Measurements from ENCODE around the gene PMFBP1.

The PMFBP1 gene

DNA sequence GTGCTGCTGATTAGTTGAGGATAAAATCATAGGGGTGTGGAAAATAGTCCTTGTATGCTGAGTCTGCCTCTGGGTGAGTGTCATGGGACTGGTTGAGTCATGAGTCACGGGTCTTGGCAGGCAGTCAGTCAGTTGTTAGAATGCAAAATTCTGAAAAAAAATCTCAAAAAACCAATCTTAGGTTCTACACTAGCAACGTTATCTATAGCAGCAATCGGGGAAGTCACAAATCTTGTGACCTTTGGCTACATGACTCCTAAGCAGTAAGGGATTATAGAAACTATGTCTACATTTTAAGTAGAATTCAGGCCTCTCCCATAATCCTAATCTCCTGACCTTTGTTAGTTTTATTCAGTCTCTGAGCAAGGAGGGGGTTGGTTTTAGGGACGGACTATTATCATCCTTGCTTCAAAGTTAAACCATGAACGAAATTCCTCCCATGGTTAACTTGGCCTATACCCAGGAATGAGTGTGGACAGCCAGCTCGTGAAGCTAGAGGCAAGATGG is 18.0 kb upstream of the PMFBP1 start:
- Histone ChIP-seq H3K27ac (ENCODE audit: low read length) (no peak overlapping the region), H3K4me3 (ENCODE audit: low read length) (no peak overlapping the region), H3K9me3 (ENCODE audit: control insufficient read depth, insufficient read depth, low read length) (no peaks in the 10 kb centered on the region), H3K36me3 (ENCODE audit: control insufficient read depth, insufficient read depth, low read length) (no peaks in the 10 kb centered on the region), H3K4me1 (ENCODE audit: control insufficient read depth, insufficient read depth, low read length) (no peaks in the 10 kb centered on the region), H3K27me3 (ENCODE audit: control insufficient read depth, insufficient read depth, low read length) (no peaks in the 10 kb centered on the region)
- DNase-seq (ENCODE audit: low read depth, low spot score): no peak
- WGBS (ENCODE audit: insufficient coverage, insufficient read length): no CpG with 5 or more reads among the region's 6 CpGs

DNA sequence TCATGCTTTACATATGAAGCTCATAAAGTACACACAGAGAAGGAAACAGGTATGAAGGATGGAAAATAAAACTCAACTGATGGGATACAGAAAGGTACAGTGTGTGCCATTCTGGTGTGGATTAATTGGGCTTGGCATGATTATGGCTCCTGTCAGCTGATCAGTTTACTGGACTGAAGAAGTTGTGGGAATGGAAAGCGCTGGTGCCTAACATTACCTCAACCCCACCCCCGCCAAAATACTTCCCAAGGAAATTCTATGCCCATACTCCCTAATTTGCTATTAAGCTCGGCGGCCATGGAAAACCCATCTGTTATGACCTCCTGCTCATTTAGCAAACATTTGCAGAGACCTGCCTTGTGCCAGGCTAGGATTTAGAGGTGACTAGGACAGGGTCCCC is 16.6 kb upstream of the PMFBP1 start:
- H3K27me3 ChIP-seq (ENCODE audit: control insufficient read depth, insufficient read depth, low read length): no peaks in the 10 kb centered on the region
- no peaks in the 10 kb centered on the region for H3K36me3 ChIP-seq (ENCODE audit: control insufficient read depth, insufficient read depth, low read length)
- H3K4me3 ChIP-seq (ENCODE audit: low read length): no peak overlapping the region
- no peak for DNase-seq (ENCODE audit: low read depth, low spot score)
- WGBS (ENCODE audit: insufficient coverage, insufficient read length): no CpG with 5 or more reads among the region's 4 CpGs
- H3K27ac ChIP-seq (ENCODE audit: low read length): no peak overlapping the region
- H3K4me1 ChIP-seq (ENCODE audit: control insufficient read depth, insufficient read depth, low read length): no peaks in the 10 kb centered on the region
- H3K9me3 ChIP-seq (ENCODE audit: control insufficient read depth, insufficient read depth, low read length): no peaks in the 10 kb centered on the region

DNA sequence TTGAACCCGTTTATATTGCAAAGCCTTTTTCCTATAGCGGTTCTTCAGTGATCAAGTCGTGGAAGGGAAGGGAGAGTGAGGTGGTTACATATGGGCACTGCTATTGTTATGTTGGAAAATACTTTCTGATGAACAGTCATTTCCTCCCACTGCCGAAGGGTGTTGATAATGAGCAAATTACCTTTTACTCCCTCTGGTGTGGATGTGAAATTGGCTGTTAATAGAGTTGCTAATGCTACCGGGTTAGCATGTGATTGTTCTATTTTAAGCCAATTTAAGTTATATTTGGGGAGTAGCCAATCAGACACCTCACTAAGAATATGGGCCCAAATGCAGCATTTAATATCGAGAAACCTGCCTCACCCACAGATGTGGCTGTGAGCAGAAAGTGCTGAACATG is 15.6 kb upstream of the PMFBP1 start:
- Histone ChIP-seq H3K27ac (ENCODE audit: low read length) (no peak overlapping the region), H3K36me3 (ENCODE audit: control insufficient read depth, insufficient read depth, low read length) (no peaks in the 10 kb centered on the region), H3K9me3 (ENCODE audit: control insufficient read depth, insufficient read depth, low read length) (no peaks in the 10 kb centered on the region), H3K4me1 (ENCODE audit: control insufficient read depth, insufficient read depth, low read length) (no peaks in the 10 kb centered on the region), H3K27me3 (ENCODE audit: control insufficient read depth, insufficient read depth, low read length) (no peaks in the 10 kb centered on the region), H3K4me3 (ENCODE audit: low read length) (no peak overlapping the region)
- WGBS (ENCODE audit: insufficient coverage, insufficient read length): no CpG with 5 or more reads among the region's 6 CpGs
- DNase-seq (ENCODE audit: low read depth, low spot score): no peak

DNA sequence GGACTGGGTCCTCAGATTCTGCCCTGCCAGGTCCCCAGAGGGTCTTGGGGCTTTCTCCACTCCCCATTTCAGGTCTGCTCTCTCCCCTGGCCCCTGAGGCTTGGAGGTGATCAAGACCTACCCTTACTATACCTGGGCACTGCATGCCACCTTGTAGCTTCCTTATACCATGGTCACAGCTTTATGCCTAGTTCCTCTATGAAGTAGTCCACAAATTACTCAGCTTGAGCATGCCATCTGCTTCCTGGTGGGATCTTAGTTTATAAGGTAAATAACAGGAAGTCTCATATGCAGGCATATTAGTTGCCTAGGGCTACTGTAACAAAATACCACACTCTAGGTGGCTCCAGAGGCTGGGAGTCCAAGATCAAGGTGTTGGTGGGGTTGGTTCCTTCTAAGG is 11.0 kb upstream of the PMFBP1 start:
- no peak for DNase-seq (ENCODE audit: low read depth, low spot score)
- H3K27me3 ChIP-seq (ENCODE audit: control insufficient read depth, insufficient read depth, low read length): no peaks in the 10 kb centered on the region
- H3K4me3 ChIP-seq (ENCODE audit: low read length): no peak overlapping the region
- H3K36me3 ChIP-seq (ENCODE audit: control insufficient read depth, insufficient read depth, low read length): no peaks in the 10 kb centered on the region
- no peaks in the 10 kb centered on the region for H3K9me3 ChIP-seq (ENCODE audit: control insufficient read depth, insufficient read depth, low read length)
- no peaks in the 10 kb centered on the region for H3K4me1 ChIP-seq (ENCODE audit: control insufficient read depth, insufficient read depth, low read length)
- no peak overlapping the region for H3K27ac ChIP-seq (ENCODE audit: low read length)

DNA sequence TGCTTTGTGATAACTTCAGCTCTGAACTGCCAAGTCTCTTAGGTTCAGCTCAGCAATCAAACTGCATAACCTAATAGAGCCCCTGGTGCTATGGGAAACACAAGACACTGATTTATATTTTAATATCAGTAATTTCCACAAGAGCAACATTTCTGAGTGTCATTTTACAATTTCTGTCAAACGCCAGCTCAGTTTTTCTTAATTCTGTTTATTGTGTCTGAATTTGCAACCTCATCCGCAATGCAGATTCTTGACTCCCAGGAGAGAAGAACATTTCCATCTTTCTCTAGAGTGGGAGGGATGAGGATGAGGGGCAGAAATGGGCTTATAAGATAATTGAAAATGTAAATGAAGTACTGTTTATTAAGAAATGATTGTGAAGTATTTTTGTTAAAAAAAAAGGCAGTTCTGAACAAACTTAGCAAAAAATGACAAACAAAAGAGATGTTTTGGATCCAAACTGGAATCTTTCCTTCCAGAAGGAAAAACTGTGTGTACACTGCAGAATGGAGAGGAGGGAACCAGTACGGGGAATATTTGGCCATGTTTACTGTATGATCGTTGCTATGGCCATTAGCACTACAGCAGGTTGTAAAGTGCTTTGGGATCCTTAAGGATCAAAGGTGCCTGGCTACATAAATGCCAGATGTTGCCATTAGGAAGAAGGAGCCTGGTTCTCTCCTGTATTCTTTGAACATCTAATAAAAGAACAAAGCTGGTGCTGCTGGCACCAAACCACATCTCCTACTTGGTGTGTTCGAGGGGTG is 7.4 kb upstream of the PMFBP1 start:
- H3K4me1 ChIP-seq (ENCODE audit: control insufficient read depth, insufficient read depth, low read length): no peaks in the 10 kb centered on the region
- H3K36me3 ChIP-seq (ENCODE audit: control insufficient read depth, insufficient read depth, low read length): no peaks in the 10 kb centered on the region
- no CpG with 5 or more reads among the region's 5 CpGs for WGBS (ENCODE audit: insufficient coverage, insufficient read length)
- no peak for DNase-seq (ENCODE audit: low read depth, low spot score)
- no peak overlapping the region for H3K4me3 ChIP-seq (ENCODE audit: low read length)
- H3K9me3 ChIP-seq (ENCODE audit: control insufficient read depth, insufficient read depth, low read length): no peaks in the 10 kb centered on the region
- no peaks in the 10 kb centered on the region for H3K27me3 ChIP-seq (ENCODE audit: control insufficient read depth, insufficient read depth, low read length)
- no peak overlapping the region for H3K27ac ChIP-seq (ENCODE audit: low read length)

DNA sequence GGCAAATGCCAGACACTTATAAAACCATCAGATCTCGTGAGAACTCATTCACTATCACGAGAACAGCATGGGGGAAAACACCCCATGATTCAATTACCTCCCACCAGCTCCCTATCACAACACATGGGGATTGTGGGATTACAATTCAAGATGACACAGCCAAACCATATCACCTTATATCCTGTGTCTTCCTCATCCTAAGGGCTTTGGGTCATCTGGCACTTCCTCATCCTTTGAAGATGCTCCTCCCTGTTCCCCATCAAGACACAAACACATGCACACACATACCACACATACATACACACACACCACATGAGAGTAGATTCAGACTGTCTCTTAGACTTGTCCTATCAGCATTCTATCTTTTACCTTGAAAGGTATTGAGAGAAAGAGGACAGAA is 2.8 kb upstream of the PMFBP1 start:
- Histone ChIP-seq H3K9me3 (ENCODE audit: control insufficient read depth, insufficient read depth, low read length) (no peaks in the 10 kb centered on the region), H3K27me3 (ENCODE audit: control insufficient read depth, insufficient read depth, low read length) (no peaks in the 10 kb centered on the region), H3K36me3 (ENCODE audit: control insufficient read depth, insufficient read depth, low read length) (no peaks in the 10 kb centered on the region), H3K27ac (ENCODE audit: low read length) (no peak overlapping the region), H3K4me3 (ENCODE audit: low read length) (no peak overlapping the region), H3K4me1 (ENCODE audit: control insufficient read depth, insufficient read depth, low read length) (no peaks in the 10 kb centered on the region)
- no peak for DNase-seq (ENCODE audit: low read depth, low spot score)
- WGBS (ENCODE audit: insufficient coverage, insufficient read length): no CpG with 5 or more reads among the region's 2 CpGs

DNA sequence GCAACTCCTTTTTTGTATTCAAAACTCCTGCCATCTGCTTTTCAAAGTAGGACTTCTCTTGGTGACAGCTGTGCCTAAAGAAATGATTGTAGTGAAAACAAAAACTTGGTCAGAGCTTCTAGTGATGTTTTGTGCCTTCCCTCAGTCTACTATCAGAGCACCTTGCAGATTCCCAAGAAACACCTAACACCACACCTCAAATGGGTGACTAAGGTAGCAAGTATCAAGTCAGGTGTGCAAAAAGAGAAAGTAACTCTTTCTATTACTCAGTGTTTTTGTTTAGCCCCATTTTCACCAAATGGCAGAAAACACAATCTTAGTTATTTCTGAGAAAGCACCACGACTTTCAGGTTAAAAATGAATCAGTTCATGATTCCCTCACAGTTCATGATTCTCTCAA is 2.0 kb upstream of the PMFBP1 start:
- no peaks in the 10 kb centered on the region for H3K36me3 ChIP-seq (ENCODE audit: control insufficient read depth, insufficient read depth, low read length)
- WGBS (ENCODE audit: insufficient coverage, insufficient read length): no CpG with 5 or more reads among the region's 1 CpG
- no peaks in the 10 kb centered on the region for H3K9me3 ChIP-seq (ENCODE audit: control insufficient read depth, insufficient read depth, low read length)
- no peak overlapping the region for H3K27ac ChIP-seq (ENCODE audit: low read length)
- no peak for DNase-seq (ENCODE audit: low read depth, low spot score)
- no peak overlapping the region for H3K4me3 ChIP-seq (ENCODE audit: low read length)
- H3K27me3 ChIP-seq (ENCODE audit: control insufficient read depth, insufficient read depth, low read length): no peaks in the 10 kb centered on the region
- H3K4me1 ChIP-seq (ENCODE audit: control insufficient read depth, insufficient read depth, low read length): no peaks in the 10 kb centered on the region

DNA sequence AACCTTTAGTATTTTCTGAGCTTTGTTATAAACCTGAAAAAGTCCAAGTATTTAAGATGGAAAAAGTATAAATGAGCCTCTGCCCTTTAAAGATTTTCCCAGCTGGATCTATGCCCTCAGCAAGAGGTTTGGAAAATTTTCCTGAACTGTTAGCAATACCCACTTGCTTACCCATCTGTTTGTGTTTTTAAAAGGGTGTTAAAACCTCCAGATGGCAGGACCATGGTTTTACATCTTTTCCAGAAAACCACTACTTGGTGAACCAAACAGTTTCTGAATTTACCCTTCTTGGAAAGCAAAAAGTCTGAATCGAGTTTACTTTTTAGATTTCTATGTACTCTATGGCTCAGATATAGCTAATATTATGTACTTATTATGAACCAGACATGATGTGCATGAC is 719 bp downstream of the PMFBP1 start:
- Histone ChIP-seq H3K9me3 (ENCODE audit: control insufficient read depth, insufficient read depth, low read length) (no peaks in the 10 kb centered on the region), H3K27ac (ENCODE audit: low read length) (no peak overlapping the region), H3K4me3 (ENCODE audit: low read length) (no peak overlapping the region), H3K27me3 (ENCODE audit: control insufficient read depth, insufficient read depth, low read length) (no peaks in the 10 kb centered on the region), H3K4me1 (ENCODE audit: control insufficient read depth, insufficient read depth, low read length) (no peaks in the 10 kb centered on the region), H3K36me3 (ENCODE audit: control insufficient read depth, insufficient read depth, low read length) (no peaks in the 10 kb centered on the region)
- DNase-seq (ENCODE audit: low read depth, low spot score): no peak
- no CpG with 5 or more reads among the region's 1 CpG for WGBS (ENCODE audit: insufficient coverage, insufficient read length)

DNA sequence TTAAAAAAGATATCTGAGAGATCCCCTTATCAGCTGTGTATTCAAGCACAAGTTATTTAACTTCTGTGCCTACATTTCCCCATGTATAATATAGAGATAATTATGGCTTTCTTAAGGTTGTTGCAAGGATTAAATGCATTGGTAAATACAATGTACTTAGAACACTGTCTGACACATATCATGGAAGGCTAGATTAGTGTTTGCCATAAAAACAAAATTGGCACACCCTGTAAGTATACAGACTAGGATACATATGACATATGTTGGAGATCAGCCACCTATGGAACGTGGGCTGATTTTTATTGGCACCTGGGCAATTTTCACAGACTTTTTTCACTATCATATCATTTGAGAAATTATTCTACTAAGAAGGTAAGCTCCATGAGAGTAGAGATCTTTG is 2.2 kb downstream of the PMFBP1 start:
- no peaks in the 10 kb centered on the region for H3K36me3 ChIP-seq (ENCODE audit: control insufficient read depth, insufficient read depth, low read length)
- no peaks in the 10 kb centered on the region for H3K4me1 ChIP-seq (ENCODE audit: control insufficient read depth, insufficient read depth, low read length)
- H3K9me3 ChIP-seq (ENCODE audit: control insufficient read depth, insufficient read depth, low read length): no peaks in the 10 kb centered on the region
- WGBS (ENCODE audit: insufficient coverage, insufficient read length): no CpG with 5 or more reads among the region's 1 CpG
- no peak overlapping the region for H3K4me3 ChIP-seq (ENCODE audit: low read length)
- no peak overlapping the region for H3K27ac ChIP-seq (ENCODE audit: low read length)
- DNase-seq (ENCODE audit: low read depth, low spot score): no peak
- no peaks in the 10 kb centered on the region for H3K27me3 ChIP-seq (ENCODE audit: control insufficient read depth, insufficient read depth, low read length)

DNA sequence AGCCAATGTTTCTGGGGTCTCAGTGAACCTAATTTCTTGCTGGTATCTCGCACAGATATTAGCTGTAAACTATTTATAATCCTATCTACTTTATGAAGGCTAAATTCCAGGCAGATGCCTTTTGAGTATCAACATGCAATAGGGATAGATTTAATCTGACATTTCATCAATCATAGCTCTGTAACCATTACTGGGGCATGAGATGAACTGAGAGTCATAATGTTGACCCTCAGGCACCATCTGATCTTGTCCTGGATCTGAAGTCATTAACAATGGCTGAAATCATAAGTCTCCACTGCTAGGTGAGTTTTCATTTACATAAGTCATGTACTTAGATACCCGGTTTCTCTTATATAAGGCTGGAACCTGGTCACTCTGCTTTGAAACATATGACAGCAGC is 3.6 kb downstream of the PMFBP1 start:
- no peak overlapping the region for H3K27ac ChIP-seq (ENCODE audit: low read length)
- H3K4me1 ChIP-seq (ENCODE audit: control insufficient read depth, insufficient read depth, low read length): no peaks in the 10 kb centered on the region
- no peaks in the 10 kb centered on the region for H3K9me3 ChIP-seq (ENCODE audit: control insufficient read depth, insufficient read depth, low read length)
- H3K27me3 ChIP-seq (ENCODE audit: control insufficient read depth, insufficient read depth, low read length): no peaks in the 10 kb centered on the region
- no peak for DNase-seq (ENCODE audit: low read depth, low spot score)
- no CpG with 5 or more reads among the region's 2 CpGs for WGBS (ENCODE audit: insufficient coverage, insufficient read length)
- H3K36me3 ChIP-seq (ENCODE audit: control insufficient read depth, insufficient read depth, low read length): no peaks in the 10 kb centered on the region
- H3K4me3 ChIP-seq (ENCODE audit: low read length): no peak overlapping the region

DNA sequence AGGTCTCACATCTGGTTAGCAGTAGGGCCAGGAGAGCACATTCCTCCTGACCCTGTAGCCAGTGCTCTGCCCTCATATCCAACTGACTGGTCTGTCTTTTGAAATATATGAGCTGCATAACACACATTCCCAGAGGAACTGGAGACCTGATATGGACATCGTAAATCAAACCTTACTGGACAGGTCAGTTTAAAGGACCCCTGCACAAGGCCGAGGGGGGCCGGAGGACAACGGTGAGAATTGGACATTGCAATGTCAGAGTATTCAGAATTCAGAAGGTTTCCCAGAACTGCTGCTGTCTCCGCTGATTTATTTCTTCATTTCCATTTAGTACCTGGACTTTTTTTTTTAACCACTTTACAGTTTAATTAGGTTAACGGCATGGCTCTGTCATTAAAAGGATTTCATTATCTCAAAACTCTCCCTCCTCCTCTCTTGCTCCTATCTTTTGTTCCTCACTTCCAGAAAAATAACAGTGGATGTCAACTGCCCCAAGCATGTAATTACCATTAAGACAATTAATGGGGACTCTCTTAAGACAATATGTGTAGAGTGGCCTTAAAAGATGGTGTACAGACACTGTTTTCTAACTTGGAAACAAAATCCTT is 4.9 kb downstream of the PMFBP1 start:
- H3K9me3 ChIP-seq (ENCODE audit: control insufficient read depth, insufficient read depth, low read length): no peaks in the 10 kb centered on the region
- WGBS (ENCODE audit: insufficient coverage, insufficient read length): no CpG with 5 or more reads among the region's 6 CpGs
- no peak overlapping the region for H3K27ac ChIP-seq (ENCODE audit: low read length)
- no peak for DNase-seq (ENCODE audit: low read depth, low spot score)
- peaks cover 1% of the 10 kb centered on the region; the same call in 1 of the 2 replicates for H3K4me1 ChIP-seq (ENCODE audit: control insufficient read depth, insufficient read depth, low read length)
- H3K27me3 ChIP-seq (ENCODE audit: control insufficient read depth, insufficient read depth, low read length): no peaks in the 10 kb centered on the region
- H3K4me3 ChIP-seq (ENCODE audit: low read length): no peak overlapping the region
- H3K36me3 ChIP-seq (ENCODE audit: control insufficient read depth, insufficient read depth, low read length): no peaks in the 10 kb centered on the region

Measured in iPS DF 6.9 (cell line).